ENCODE data around the gene NAV2. TPM values are rescaled to one million over a fixed set of nuclear protein-coding genes. Genes with fewer than 3 reads are reported as not detected.
"Not testable (repeated sequence)": the region's sequence is repeated elsewhere in the genome, so short reads cannot be mapped to it uniquely, and the experiment has no call there.

NAV2 gene
- total RNA-seq, 2 experiments from 2014 or later = 0.23 to 0.71 TPM

DNA sequence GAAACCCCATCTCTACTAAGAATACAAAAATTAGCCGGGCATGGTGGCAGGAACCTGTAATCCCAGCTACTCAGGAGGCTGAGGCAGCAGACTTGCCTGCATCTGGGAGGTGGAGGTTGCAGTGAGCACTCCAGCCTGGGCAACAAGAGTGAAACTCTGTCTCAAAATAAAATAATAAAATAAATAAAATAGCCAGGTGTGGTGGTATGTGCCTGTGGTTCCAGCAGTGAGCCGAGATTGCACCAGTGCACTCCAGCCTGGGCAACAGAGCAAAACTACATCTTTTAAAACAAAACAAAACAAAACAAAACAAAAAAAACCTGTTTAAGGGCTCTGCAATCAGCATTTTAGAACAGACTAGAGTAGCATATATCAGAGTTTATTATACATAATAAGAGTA is 214.8 kb downstream of the NAV2 start:
- H3K4me1 Mint-ChIP-seq (ENCODE audit: low read depth); H3K9me3 Mint-ChIP-seq (ENCODE audit: insufficient read depth); POLR2A ChIA-PET; H3K4me3 Mint-ChIP-seq; CTCF ChIA-PET; H3K36me3 Mint-ChIP-seq (ENCODE audit: low read depth); ATAC-seq; DNase-seq; H3K27ac Mint-ChIP-seq: not testable (repeated sequence)
- peaks cover 12% of the 10 kb centered on the region for H3K27me3 Mint-ChIP-seq (ENCODE audit: low read depth)

DNA sequence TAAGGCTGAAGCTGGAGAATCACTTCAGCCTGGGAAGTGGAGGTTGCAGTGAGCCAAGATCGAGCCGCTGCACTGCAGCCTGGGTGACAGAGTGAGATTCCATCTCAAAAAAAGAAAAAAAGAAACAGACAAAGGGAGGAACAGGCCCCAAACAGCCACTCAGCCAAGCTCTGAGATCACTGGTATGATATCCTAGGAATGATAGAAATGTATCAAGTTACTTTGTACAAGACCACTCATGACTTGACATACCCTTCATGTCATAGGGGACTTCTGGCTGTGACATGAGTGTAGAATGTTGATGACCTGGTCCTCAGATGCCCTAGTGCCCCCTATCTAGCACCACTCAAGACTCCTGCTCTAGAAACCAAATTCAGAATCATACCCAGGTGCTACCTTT is 216.5 kb downstream of the NAV2 start:
- peaks cover 6% of the 10 kb centered on the region for H3K27me3 Mint-ChIP-seq (ENCODE audit: low read depth)
- DNase-seq (no peak), ATAC-seq (no peak)
- no peak overlapping the region for H3K27ac Mint-ChIP-seq
- no peak overlapping the region for H3K4me3 Mint-ChIP-seq
- no peaks in the 10 kb centered on the region for H3K9me3 Mint-ChIP-seq (ENCODE audit: insufficient read depth)
- POLR2A ChIA-PET = no interaction called here
- H3K36me3 Mint-ChIP-seq (ENCODE audit: low read depth) = no peaks in the 10 kb centered on the region
- CTCF ChIA-PET = no interaction called here
- H3K4me1 Mint-ChIP-seq (ENCODE audit: low read depth) = no peaks in the 10 kb centered on the region

DNA sequence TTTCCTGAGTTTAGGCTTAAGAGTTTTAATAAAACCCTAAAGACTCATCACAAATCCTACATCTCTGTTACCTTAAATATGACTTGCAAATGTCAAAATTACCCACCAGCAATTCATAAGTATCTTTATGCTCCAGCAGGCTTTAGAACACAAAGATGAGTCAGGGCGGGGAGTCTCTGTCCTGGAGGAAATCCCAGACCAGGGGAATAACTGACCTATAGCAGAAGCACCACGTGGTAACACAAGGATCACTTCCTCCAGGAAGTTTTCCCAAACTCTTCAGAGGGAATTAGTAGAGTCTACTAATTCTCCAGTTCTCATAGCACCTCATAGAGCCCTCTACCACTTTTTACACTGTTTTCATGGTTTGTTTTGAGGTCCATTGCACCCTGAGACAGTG is 217.0 kb downstream of the NAV2 start:
- ChIA-PET CTCF (no interaction called here), POLR2A (no interaction called here)
- H3K9me3 Mint-ChIP-seq (ENCODE audit: insufficient read depth) = no peaks in the 10 kb centered on the region
- H3K36me3 Mint-ChIP-seq (ENCODE audit: low read depth) = no peaks in the 10 kb centered on the region
- H3K27ac Mint-ChIP-seq = no peak overlapping the region
- ATAC-seq = no peak
- no peak for DNase-seq
- no peak overlapping the region for H3K4me3 Mint-ChIP-seq
- H3K27me3 Mint-ChIP-seq (ENCODE audit: low read depth) = peaks cover 3% of the 10 kb centered on the region
- H3K4me1 Mint-ChIP-seq (ENCODE audit: low read depth) = no peaks in the 10 kb centered on the region

GRCh38 chr11:19931141-19931770 is 218.6 kb downstream of the NAV2 start:
- DNase-seq (no peak), ATAC-seq (no peak)
- ChIA-PET CTCF (no interaction called here), POLR2A (no interaction called here)
- Mint-ChIP-seq H3K4me1 (ENCODE audit: low read depth) (no peaks in the 10 kb centered on the region), H3K27me3 (ENCODE audit: low read depth) (peaks cover 2% of the 10 kb centered on the region), H3K4me3 (no peak overlapping the region), H3K9me3 (ENCODE audit: insufficient read depth) (no peaks in the 10 kb centered on the region), H3K36me3 (ENCODE audit: low read depth) (no peaks in the 10 kb centered on the region), H3K27ac (no peak overlapping the region)

- Mint-ChIP-seq H3K36me3 (ENCODE audit: low read depth) (no peaks in the 10 kb centered on the region), H3K4me1 (ENCODE audit: low read depth) (no peaks in the 10 kb centered on the region)
- POLR2A ChIA-PET = no interaction called here
Measured at GRCh38 chr11:19931771-19932369, 219.2 kb downstream of the NAV2 start.

GRCh38 chr11:19933132-19933735 is 220.6 kb downstream of the NAV2 start:
- DNase-seq (no peak), ATAC-seq (no peak)
- no peak overlapping the region for H3K27ac Mint-ChIP-seq
- peaks cover 7% of the 10 kb centered on the region for H3K27me3 Mint-ChIP-seq (ENCODE audit: low read depth)
- H3K9me3 Mint-ChIP-seq (ENCODE audit: insufficient read depth) = no peaks in the 10 kb centered on the region
- H3K4me3 Mint-ChIP-seq = no peak overlapping the region
- H3K36me3 Mint-ChIP-seq (ENCODE audit: low read depth) = no peaks in the 10 kb centered on the region
- POLR2A ChIA-PET = no interaction called here
- H3K4me1 Mint-ChIP-seq (ENCODE audit: low read depth) = peaks cover 3% of the 10 kb centered on the region
- CTCF ChIA-PET = no interaction called here

More at GRCh38 chr11:19931771-19932369, 219.2 kb downstream of the NAV2 start:
- ATAC-seq = no peak
- Mint-ChIP-seq H3K9me3 (ENCODE audit: insufficient read depth) (no peaks in the 10 kb centered on the region), H3K27me3 (ENCODE audit: low read depth) (peaks cover 2% of the 10 kb centered on the region), H3K4me3 (no peak overlapping the region), H3K27ac (no peak overlapping the region)
- CTCF ChIA-PET = no interaction called here
- no peak for DNase-seq

DNA sequence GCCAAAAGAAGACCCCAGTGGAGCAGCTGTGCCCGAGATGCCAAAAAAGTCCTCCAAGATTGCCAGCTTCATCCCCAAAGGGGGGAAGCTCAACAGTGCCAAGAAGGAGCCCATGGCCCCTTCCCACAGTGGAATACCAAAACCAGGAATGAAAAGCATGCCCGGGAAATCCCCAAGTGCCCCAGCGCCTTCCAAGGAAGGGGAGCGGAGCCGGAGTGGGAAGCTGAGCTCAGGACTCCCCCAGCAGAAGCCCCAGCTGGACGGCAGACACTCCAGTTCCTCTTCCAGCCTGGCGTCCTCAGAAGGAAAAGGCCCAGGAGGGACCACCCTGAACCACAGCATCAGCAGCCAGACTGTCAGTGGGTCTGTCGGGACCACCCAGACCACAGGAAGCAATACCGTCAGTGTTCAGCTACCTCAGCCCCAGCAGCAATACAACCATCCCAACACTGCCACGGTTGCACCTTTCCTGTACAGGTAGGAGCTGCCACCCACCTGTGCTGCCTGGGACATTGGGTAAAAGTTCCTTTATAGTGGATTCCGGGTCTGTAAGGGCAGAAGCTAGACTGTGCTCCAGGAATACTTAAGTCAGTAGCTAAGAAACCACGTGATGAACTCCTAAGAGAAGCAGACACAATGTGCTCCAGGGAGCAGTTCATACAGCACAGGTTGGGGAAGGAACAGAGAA is 221.3 kb downstream of the NAV2 start:
- H3K36me3 Mint-ChIP-seq (ENCODE audit: low read depth) = no peaks in the 10 kb centered on the region
- peaks cover 3% of the 10 kb centered on the region for H3K4me1 Mint-ChIP-seq (ENCODE audit: low read depth)
- H3K9me3 Mint-ChIP-seq (ENCODE audit: insufficient read depth) = no peaks in the 10 kb centered on the region
- POLR2A ChIA-PET = no interaction called here
- CTCF ChIA-PET = no interaction called here
- DNase-seq = no peak
- ATAC-seq = no peak
- H3K27ac Mint-ChIP-seq = no peak overlapping the region
- H3K4me3 Mint-ChIP-seq = no peak overlapping the region
- H3K27me3 Mint-ChIP-seq (ENCODE audit: low read depth) = peaks cover 5% of the 10 kb centered on the region

- no peaks in the 10 kb centered on the region for H3K36me3 Mint-ChIP-seq (ENCODE audit: low read depth)
- POLR2A ChIA-PET = no interaction called here
- peaks cover 5% of the 10 kb centered on the region for H3K27me3 Mint-ChIP-seq (ENCODE audit: low read depth)
- CTCF ChIA-PET = no interaction called here
- ATAC-seq = no peak
- H3K4me3 Mint-ChIP-seq = no peak overlapping the region
- H3K4me1 Mint-ChIP-seq (ENCODE audit: low read depth) = peaks cover 3% of the 10 kb centered on the region
- H3K27ac Mint-ChIP-seq = no peak overlapping the region
- no peak for DNase-seq
- H3K9me3 Mint-ChIP-seq (ENCODE audit: insufficient read depth) = no peaks in the 10 kb centered on the region
Measured at GRCh38 chr11:19934828-19935259, 222.2 kb downstream of the NAV2 start.

DNA sequence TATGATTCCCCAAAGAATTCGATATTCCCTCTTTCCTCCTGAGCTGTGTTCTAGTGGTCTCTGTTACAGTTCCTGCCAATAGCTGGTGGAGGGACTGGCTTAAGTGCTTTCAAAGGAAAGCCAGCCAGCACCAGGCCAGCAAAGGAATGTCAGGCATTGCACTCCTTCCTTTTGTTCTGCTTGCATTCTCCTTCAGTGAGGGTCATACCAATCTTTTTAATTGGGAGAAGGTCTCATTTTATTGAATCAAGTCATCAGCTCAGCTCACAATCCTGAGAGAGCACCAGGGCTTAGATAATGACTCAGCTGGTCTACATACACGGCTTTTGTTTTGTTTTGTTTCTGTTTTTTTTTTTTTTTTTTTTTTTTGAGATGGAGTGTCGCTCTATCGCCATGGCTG is 222.9 kb downstream of the NAV2 start:
- POLR2A ChIA-PET = no interaction called here
- ATAC-seq = no peak
- Mint-ChIP-seq H3K4me1 (ENCODE audit: low read depth) (peaks cover 3% of the 10 kb centered on the region), H3K27me3 (ENCODE audit: low read depth) (peaks cover 5% of the 10 kb centered on the region), H3K36me3 (ENCODE audit: low read depth) (no peaks in the 10 kb centered on the region), H3K9me3 (ENCODE audit: insufficient read depth) (no peaks in the 10 kb centered on the region), H3K4me3 (no peak overlapping the region), H3K27ac (no peak overlapping the region)
- no peak for DNase-seq
- CTCF ChIA-PET = interaction anchor here (1.4 to 1.5 kb wide), 2 partner anchors 17 to 197 kb away, joined by 4 to 7 read pairs; no protein-coding TSS in a partner anchor

DNA sequence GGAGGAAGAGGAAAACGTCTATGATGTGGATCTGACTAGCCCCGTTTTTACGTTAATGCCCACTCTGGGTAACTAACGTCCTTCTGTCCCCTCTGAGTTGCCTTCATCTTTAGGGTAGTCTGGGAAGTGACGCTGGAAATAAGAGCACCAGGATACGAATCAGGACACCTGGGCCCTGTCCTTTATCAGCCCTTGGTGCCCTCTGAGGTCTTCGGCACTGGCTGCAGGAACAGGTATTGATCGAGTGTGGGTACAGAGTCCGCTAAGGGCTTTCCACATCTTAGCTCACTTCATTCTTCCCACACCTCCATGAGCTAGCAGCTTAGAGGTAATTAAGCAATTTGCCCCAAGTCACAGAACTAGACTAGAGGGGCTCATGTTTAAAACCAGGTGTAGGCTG is 223.8 kb downstream of the NAV2 start:
- DNase-seq = no peak
- Mint-ChIP-seq H3K9me3 (ENCODE audit: insufficient read depth) (no peaks in the 10 kb centered on the region), H3K4me1 (ENCODE audit: low read depth) (peaks cover 3% of the 10 kb centered on the region), H3K27me3 (ENCODE audit: low read depth) (peaks cover 5% of the 10 kb centered on the region), H3K4me3 (no peak overlapping the region), H3K27ac (no peak overlapping the region), H3K36me3 (ENCODE audit: low read depth) (no peaks in the 10 kb centered on the region)
- ChIA-PET CTCF (interaction anchor here (1.4 to 1.5 kb wide), 2 partner anchors 16 to 196 kb away, joined by 4 to 7 read pairs; no protein-coding TSS in a partner anchor), POLR2A (no interaction called here)
- ATAC-seq = no peak

GRCh38 chr11:19938169-19938856 is 225.7 kb downstream of the NAV2 start:
- Mint-ChIP-seq H3K4me1 (ENCODE audit: low read depth) (peaks cover 3% of the 10 kb centered on the region), H3K36me3 (ENCODE audit: low read depth) (no peaks in the 10 kb centered on the region), H3K9me3 (ENCODE audit: insufficient read depth) (no peaks in the 10 kb centered on the region), H3K27me3 (ENCODE audit: low read depth) (peaks cover 5% of the 10 kb centered on the region), H3K4me3 (no peak overlapping the region), H3K27ac (no peak overlapping the region)
- POLR2A ChIA-PET = no interaction called here
- peak; percentile 63 for ATAC-seq
- DNase-seq = peak; percentile 50
- CTCF ChIA-PET = interaction anchor here (0.8 to 1.2 kb wide), 3 partner anchors 12 to 194 kb away, joined by 3 read pairs; no protein-coding TSS in a partner anchor

- ChIA-PET CTCF (interaction anchor here (0.7 to 0.9 kb wide), 3 partner anchors 11 to 194 kb away, joined by 3 read pairs; no protein-coding TSS in a partner anchor), POLR2A (no interaction called here)
- DNase-seq (no peak), ATAC-seq (no peak)
- H3K4me3 Mint-ChIP-seq = no peak overlapping the region
- peaks cover 8% of the 10 kb centered on the region for H3K27me3 Mint-ChIP-seq (ENCODE audit: low read depth)
- no peak overlapping the region for H3K27ac Mint-ChIP-seq
- H3K9me3 Mint-ChIP-seq (ENCODE audit: insufficient read depth) = no peaks in the 10 kb centered on the region
- peaks cover 3% of the 10 kb centered on the region for H3K4me1 Mint-ChIP-seq (ENCODE audit: low read depth)
- no peaks in the 10 kb centered on the region for H3K36me3 Mint-ChIP-seq (ENCODE audit: low read depth)
Measured at GRCh38 chr11:19938866-19939265, 226.2 kb downstream of the NAV2 start.
